KOPT-K1 (cell line): ENCODE data around the gene SAP30BP.
"Not testable (repeated sequence)": the region's sequence is repeated elsewhere in the genome, so short reads cannot be mapped to it uniquely, and the experiment has no call there.

ENCODE experiments used
- H3K27ac ChIP-seq: fragments of 200-600 bp; sonication (generic); 2 replicates; pipeline ENCODE4 v1.5.1; 2016; ENCODE audit warnings: antibody characterized with exemption, mild to moderate bottlenecking, low read depth, low read length; ENCODE audit not compliant: poor library complexity, severe bottlenecking
- H3K36me3 ChIP-seq: fragments of 200-600 bp; sonication (generic); 2 replicates; pipeline ENCODE4 v1.5.1; 2017; ENCODE audit warnings: antibody characterized with exemption, mild to moderate bottlenecking, low read length, moderate library complexity; ENCODE audit not compliant: insufficient read depth
- H3K9me3 ChIP-seq: fragments of 200-600 bp; sonication (generic); 2 replicates; pipeline ENCODE4 v1.5.1; 2017; ENCODE audit warnings: antibody characterized with exemption, low read length, mild to moderate bottlenecking; ENCODE audit not compliant: insufficient read depth, poor library complexity, severe bottlenecking

The SAP30BP gene

GRCh38 chr17:75630071-75630917 is 36.8 kb upstream of the SAP30BP start:
- Histone ChIP-seq H3K27ac (no peak overlapping the region), H3K9me3 (no peaks in the 10 kb centered on the region), H3K36me3 (peaks cover 29% of the 10 kb centered on the region; the same call in 1 of the 2 replicates)

GRCh38 chr17:75631353-75631752 is 35.8 kb upstream of the SAP30BP start:
- no peaks in the 10 kb centered on the region for H3K9me3 ChIP-seq
- peaks cover 29% of the 10 kb centered on the region; the same call in 1 of the 2 replicates for H3K36me3 ChIP-seq
- H3K27ac ChIP-seq, result no peak overlapping the region

GRCh38 chr17:75632428-75632827 is 34.7 kb upstream of the SAP30BP start:
- Histone ChIP-seq H3K9me3 (no peaks in the 10 kb centered on the region), H3K27ac (no peak overlapping the region), H3K36me3 (peaks cover 29% of the 10 kb centered on the region; the same call in 1 of the 2 replicates)

DNA sequence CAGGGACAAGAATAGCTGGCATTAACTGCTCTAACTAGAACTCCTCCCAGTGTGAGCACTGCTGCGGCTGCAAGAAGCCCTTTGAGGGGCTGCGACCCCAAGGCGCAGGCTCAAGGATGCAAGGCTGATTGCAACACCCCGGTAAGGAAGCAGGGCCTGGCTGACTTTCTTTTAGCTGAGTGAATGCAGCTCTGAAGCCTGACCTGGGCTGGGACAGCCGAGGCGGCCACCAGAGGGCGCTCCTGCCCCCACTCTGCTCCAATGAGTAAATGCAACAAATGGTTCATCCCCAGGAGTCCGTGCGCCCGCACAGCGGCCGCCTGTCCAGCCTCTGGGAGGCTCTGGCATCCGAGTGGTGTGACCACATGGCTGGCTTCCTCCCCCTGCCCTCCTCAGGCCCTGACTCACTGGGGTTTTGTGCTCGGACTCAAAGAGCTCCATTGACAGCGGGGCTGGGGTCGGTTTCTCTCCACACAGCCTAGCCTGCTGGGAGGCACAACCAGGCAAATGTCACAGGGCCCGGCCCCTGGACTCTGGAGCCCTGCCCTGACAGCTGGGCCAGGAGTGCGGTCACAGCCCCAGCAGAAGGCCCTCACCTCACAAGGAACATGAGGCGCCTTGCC is 34.2 kb upstream of the SAP30BP start, which contains the start of gene SMIM5:
TSS of gene SMIM5 (plus strand) at position 572 of the 623 bp plus-strand sequence. CDS start 6,768 bp downstream, outside the sequence.
- no peaks in the 10 kb centered on the region for H3K9me3 ChIP-seq
- H3K36me3 ChIP-seq, result peaks cover 27% of the 10 kb centered on the region; the same call in 1 of the 2 replicates
- H3K27ac ChIP-seq, result no peak within 1 kb of the TSS

DNA sequence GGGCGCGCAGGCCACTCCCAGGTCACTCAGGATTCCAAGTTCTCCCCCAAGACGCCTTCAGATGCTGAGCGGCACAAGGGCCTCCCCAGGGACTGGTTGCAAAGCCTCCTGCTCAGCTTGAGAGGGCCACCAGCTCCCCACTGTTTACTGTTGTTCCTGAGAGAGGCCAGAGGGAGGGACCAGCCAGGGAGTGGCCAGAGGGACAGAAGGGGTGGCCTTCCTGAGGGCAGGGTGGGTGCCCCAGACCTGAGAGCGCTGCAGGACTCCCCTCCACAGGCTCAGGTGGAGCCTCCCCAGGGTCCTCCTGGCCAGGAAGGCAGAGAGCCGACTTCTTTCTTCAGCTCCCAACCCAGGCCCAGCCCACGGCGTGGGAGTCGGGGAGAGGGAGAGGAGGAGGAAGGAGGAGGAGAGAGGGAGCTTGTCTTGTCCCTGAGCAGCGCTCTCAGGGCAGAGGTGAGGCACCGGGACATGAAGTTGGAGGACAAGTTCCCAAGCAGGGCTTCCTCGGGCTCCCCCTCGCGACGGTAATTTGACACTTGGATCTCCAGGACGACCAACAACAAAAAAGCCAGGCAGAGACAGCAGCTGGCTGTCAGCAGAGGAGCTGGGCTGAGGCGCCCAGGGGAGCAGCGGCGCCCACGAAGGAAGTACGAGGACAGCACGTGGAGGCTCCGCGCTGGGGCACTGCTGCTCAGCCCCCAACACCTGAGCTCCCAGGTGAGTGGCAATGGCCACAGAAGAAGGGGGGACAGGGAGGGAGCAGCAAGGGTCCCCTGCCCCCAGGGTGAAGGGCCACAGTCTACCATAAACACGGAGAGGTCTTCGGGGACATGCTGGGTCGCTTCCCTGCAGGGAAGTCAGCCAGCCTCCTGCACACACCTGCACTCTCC is 33.4 kb upstream of the SAP30BP start:
- no peaks in the 10 kb centered on the region for H3K9me3 ChIP-seq
- H3K36me3 ChIP-seq, result peaks cover 24% of the 10 kb centered on the region; the same call in 1 of the 2 replicates
- H3K27ac ChIP-seq, result no peak overlapping the region

- peaks cover 24% of the 10 kb centered on the region; the same call in 1 of the 2 replicates for H3K36me3 ChIP-seq
- no peaks in the 10 kb centered on the region for H3K9me3 ChIP-seq
- no peak overlapping the region for H3K27ac ChIP-seq
Measured at GRCh38 chr17:75634376-75634740, 32.8 kb upstream of the SAP30BP start.

DNA sequence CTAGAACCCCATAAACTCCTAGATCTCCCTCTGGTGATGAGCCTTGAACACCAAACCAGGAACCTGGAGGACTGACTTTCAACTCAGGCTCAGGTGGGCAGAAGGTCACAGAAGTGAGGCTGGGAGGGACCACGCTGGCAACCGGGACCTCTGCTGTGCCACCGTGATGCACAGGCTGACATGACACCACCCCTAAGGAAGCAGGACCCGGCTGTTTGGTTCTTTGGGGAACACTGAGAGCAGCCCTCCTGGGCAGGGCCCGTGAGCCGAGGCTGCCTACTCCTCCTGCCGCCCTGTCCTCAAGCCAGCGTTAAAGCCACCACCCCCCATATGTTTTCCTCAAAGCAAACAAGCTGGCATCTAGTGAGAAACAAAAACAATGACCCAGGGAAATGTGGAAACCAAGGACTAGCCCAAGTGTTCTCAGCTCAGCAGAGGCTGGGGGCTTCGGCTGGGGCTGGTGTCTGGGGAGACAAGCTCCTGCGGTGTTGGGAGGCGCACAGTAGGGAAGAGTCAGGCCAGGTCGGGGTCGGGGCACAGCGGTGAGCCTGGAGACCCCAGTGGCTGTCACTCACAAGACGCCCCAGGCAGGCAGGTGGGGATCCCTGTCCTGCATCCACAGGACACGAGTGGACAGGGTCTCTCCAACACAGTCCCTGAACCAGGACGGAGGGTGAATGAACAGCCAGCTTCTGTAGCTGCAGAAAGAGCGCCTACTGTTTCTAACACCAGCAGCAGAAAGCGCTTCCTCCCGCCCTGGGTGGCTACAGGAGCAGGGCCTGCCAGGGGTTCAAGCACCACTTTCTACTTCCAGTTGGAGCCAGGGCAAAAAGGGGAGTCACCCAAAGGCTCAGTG is 32.2 kb upstream of the SAP30BP start:
- no peak overlapping the region for H3K27ac ChIP-seq
- no peaks in the 10 kb centered on the region for H3K9me3 ChIP-seq
- peaks cover 20% of the 10 kb centered on the region; the same call in 1 of the 2 replicates for H3K36me3 ChIP-seq

DNA sequence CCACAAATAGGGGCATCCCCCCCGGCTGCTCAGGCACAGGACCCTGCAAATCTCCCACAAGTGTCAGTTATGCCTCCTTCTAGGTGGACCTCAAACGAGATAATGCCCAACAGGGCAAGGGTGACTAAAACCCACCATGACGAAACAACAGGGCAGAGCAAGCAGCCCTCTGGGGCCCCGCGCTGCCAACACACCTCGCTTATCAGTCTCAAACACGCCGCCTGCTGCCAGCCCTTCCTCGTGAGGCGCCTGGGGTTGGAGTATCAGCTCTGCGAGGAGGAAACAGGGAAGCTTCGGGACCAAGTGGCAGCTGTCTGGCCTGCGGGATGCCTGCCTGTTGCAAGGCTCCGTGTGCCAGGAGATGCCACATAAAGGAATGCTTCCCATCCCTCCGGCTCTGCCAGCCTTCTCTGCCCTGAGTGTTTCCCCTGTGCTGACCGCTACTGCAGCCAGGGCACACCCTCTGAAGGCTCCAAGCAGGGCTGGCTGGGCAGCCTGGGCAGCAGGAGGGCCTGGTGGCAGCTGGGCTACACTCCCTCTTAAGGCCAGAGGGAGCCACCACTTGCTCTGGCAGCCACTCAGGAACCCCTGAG is 31.4 kb upstream of the SAP30BP start:
- Histone ChIP-seq H3K36me3 (peaks cover 13% of the 10 kb centered on the region; the same call in 1 of the 2 replicates), H3K27ac (no peak overlapping the region), H3K9me3 (no peaks in the 10 kb centered on the region)

GRCh38 chr17:75636381-75637142 is 30.6 kb upstream of the SAP30BP start:
- Histone ChIP-seq H3K27ac (no peak overlapping the region), H3K9me3 (no peaks in the 10 kb centered on the region), H3K36me3 (peaks cover 6% of the 10 kb centered on the region; the same call in 1 of the 2 replicates)

- Histone ChIP-seq H3K36me3 (peaks cover 6% of the 10 kb centered on the region; the same call in 1 of the 2 replicates), H3K27ac (no peak overlapping the region), H3K9me3 (no peaks in the 10 kb centered on the region)
Measured at GRCh38 chr17:75637143-75637538, 30.0 kb upstream of the SAP30BP start.

DNA sequence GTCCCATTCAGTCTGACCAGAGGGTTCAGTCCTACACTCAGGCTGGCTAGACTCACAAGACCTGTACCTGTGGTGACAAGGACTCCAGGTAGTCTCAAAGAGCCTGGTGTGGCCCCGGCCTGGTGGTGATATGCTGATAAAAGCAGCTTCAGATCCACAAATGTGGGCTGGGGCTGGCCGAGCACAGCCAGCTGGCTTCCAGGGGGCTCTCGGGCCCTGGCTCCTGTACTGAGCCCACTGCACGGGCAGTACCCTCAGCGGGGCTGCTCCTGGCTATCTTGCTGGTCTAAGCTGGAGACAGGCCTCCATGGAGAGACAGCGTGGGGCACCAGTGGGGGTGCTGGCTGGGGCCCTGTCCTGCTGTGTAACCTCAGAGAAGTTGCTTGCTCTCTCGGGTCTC is 29.6 kb upstream of the SAP30BP start:
- Histone ChIP-seq H3K9me3 (no peaks in the 10 kb centered on the region), H3K36me3 (peaks cover 6% of the 10 kb centered on the region; the same call in 1 of the 2 replicates), H3K27ac (no peak overlapping the region)

- H3K9me3 ChIP-seq, H3K36me3 ChIP-seq, H3K27ac ChIP-seq: not testable (repeated sequence)
Measured at GRCh38 chr17:75638039-75638438, 29.1 kb upstream of the SAP30BP start.

- Histone ChIP-seq H3K36me3 (peaks cover 6% of the 10 kb centered on the region; the same call in 1 of the 2 replicates), H3K27ac (no peak overlapping the region), H3K9me3 (no peaks in the 10 kb centered on the region)
Measured at GRCh38 chr17:75638893-75639292, 28.2 kb upstream of the SAP30BP start.
